Kidney epithelial cell (primary cell): Measurements from ENCODE around the gene PAOX. TPM values are rescaled to one million over a fixed set of nuclear protein-coding genes. Genes with fewer than 3 reads are reported as not detected.

Source experiments
- DNase-seq: peaks from one replicate; pipeline ENCODE4 v3.0.0-alpha.2; 2010; ENCODE audit warnings: low read depth
- H3K27me3 ChIP-seq: 2 replicates; pipeline ENCODE4 v1.6.0; 2011; ENCODE audit warnings: low read length; ENCODE audit not compliant: control insufficient read depth, insufficient read depth
- H3K36me3 ChIP-seq: 2 replicates; pipeline ENCODE4 v1.5.1; 2011; ENCODE audit warnings: low read length; ENCODE audit not compliant: control insufficient read depth, insufficient read depth
- H3K4me3 ChIP-seq: 2 replicates; pipeline ENCODE4 v1.5.1; 2011; ENCODE audit warnings: low read depth, mild to moderate bottlenecking, control low read depth, low read length
- total RNA-seq: library from RNA; depleted of rRNA; stranded (reverse); fragments of >200 nt; gene quantifications from 2 replicates; pipeline ENCODE4 v1.2.3, GENCODE V29; 2015
- TF ChIP-seq, protein P1 (sequence below): IDR thresholded peaks from 2 replicates; pipeline ENCODE4 v1.5.1; 2011; ENCODE audit warnings: mild to moderate bottlenecking, moderate library complexity, low read length, control low read depth, inconsistent platforms; ENCODE audit not compliant: insufficient read depth, poor library complexity, severe bottlenecking

PAOX gene
- total RNA-seq, 1 donor from 2014 or later, result 4.3 TPM

DNA sequence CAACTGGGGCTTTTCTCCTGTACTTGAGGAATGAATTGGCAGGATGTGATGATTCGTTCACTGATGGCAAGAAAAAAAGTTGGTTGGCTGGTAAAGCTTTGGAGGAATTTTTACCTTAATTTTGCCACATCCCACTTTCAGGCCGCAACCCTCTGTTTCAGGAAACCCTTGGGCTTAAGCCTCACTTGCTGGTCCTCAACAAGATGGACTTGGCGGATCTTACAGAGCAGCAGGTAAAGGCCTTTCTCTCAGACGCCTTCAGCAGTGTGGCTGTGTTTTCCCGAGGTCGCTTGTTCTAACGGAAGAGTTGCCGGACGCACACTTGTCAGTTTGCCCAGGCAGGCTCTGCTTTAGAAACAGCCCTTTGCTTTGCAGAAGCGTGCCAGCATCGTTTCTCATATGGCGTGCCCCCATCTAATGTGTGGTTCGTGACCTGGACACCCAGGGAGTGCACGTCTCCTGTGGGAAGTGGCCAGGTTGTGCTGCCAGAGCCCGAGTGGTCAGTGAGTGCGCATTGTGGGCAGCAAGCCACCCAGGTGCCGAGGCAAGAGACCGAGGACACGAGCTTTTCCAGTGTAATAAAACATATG is 17.1 kb downstream of the PAOX start:
- H3K36me3 ChIP-seq, result peaks cover 1% of the 10 kb centered on the region
- TF ChIP-seq, protein P1, sequence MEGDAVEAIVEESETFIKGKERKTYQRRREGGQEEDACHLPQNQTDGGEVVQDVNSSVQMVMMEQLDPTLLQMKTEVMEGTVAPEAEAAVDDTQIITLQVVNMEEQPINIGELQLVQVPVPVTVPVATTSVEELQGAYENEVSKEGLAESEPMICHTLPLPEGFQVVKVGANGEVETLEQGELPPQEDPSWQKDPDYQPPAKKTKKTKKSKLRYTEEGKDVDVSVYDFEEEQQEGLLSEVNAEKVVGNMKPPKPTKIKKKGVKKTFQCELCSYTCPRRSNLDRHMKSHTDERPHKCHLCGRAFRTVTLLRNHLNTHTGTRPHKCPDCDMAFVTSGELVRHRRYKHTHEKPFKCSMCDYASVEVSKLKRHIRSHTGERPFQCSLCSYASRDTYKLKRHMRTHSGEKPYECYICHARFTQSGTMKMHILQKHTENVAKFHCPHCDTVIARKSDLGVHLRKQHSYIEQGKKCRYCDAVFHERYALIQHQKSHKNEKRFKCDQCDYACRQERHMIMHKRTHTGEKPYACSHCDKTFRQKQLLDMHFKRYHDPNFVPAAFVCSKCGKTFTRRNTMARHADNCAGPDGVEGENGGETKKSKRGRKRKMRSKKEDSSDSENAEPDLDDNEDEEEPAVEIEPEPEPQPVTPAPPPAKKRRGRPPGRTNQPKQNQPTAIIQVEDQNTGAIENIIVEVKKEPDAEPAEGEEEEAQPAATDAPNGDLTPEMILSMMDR, result no peak
- DNase-seq, result no peak

DNA sequence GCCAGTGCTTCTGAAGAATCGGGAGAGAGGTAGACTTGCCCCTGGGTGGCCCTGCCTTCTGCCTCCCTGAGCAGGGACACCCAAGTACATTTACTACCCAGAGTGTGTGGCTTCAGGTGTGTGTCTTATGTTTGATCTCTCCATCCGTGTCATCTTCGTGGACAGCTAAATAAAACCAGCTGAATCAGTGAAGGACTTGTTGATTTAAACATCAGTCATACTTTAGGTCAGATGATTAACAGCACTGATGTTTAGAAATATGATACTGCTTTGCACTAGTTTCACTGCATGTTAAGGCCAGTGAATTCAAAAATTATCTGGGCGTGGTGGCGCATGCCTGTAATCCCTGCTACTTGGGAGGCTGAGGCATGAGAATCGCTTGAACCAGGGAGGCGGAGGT is 18.9 kb downstream of the PAOX start:
- Histone ChIP-seq H3K36me3 (peaks cover 4% of the 10 kb centered on the region), H3K4me3 (no peak overlapping the region), H3K27me3 (no peaks in the 10 kb centered on the region)
- no peak for DNase-seq
- TF ChIP-seq, protein P1, result no peak

More for the DNA sequence above, 17.1 kb downstream of the PAOX start:
- no peaks in the 10 kb centered on the region for H3K27me3 ChIP-seq
- no peak overlapping the region for H3K4me3 ChIP-seq

DNA sequence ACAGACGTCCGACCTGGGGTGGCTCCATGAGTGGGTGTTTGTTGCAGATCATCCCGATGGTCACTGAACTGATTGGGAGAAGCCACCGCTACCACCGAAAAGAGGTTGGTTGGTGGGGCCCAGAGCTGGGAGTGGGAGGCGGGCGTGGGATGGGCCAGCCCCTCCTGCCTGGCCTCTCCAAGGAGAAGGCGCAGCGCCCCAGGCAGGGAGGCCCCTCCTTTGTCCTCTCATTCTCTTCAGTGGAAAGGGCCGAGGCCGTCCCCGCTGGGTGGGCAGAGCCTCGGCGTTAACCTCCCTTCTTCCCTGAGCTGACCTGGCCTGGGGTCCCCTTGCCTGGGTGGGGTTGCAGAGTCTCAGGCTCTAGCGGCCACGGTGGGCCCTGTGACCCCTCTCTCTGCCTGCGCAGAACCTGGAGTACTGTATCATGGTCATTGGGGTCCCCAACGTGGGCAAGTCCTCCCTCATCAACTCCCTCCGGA is 20.1 kb downstream of the PAOX start:
- TF ChIP-seq, protein P1, result no peak
- DNase-seq, result no peak
- peaks cover 4% of the 10 kb centered on the region for H3K36me3 ChIP-seq
- H3K4me3 ChIP-seq, result no peak overlapping the region
- no peaks in the 10 kb centered on the region for H3K27me3 ChIP-seq

DNA sequence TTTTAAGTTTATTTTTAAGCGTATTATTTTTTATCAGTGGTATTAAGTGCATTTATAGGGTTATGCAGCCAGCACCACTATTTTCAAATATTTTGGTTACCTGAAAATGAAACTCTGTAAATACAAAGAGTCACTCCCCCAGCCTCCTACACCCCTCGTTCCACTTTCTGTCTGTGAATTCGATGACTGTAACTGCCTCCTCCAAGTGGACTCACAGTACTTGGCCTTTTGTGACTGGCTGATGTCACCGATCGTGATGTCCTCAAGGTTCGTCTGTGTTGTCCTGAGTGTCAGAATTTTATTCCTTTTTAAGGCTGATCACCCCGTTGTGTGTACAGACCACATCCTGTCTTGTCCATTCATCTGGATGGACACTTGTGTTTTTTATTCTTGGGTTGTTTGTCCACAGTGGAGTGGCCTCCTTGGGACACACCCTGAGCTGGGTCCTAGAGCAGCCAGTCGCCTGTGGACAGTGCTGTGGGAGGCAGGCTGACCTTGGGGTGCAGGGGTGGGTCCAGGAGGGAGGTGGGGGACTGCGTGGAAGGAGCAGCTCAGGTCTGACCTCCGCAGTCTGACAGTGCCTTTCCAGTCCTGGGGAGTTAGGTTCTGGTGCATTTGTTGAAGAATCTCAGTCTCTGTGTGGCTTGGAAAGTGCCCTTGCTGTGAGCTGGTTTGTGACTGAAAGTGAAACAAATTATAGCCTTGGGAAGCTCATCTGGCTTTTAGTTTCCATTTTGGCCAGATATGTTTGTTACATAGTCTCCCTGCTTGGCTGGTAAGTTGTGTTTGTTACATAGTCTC is 21.8 kb downstream of the PAOX start:
- H3K27me3 ChIP-seq, result no peaks in the 10 kb centered on the region
- H3K36me3 ChIP-seq, result peaks cover 4% of the 10 kb centered on the region
- no peak for DNase-seq
- no peak overlapping the region for H3K4me3 ChIP-seq
- TF ChIP-seq, protein P1, result no peak

DNA sequence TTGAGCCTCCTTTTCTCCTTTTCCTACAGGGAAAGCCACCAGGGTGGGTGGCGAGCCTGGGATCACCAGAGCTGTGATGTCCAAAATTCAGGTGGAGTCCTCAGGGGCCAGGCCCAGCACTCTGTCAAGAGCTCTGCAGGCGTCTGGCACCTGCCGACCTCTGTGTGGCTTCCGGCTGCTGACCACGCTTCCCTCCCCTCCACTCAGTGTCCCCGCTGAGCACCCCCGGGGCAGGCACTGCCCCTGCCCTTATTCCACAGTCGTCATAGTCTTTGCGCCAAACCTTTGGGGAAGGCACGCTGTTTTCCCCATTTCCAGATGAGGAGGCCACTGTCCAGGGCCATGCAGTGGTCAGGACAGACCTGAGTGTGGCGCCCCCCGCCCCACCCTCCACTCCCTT is 22.4 kb downstream of the PAOX start:
- no peak for DNase-seq
- H3K27me3 ChIP-seq, result no peaks in the 10 kb centered on the region
- H3K4me3 ChIP-seq, result no peak overlapping the region
- TF ChIP-seq, protein P1, result no peak
- H3K36me3 ChIP-seq, result peaks cover 3% of the 10 kb centered on the region
